ENCODE results near the gene MAPKAPK2. TPM values are rescaled to one million over a fixed set of nuclear protein-coding genes. Genes with fewer than 3 reads are reported as not detected.

The MAPKAPK2 gene
- total RNA-seq, 2 donors from 2014 or later = 69.4 to 116 TPM

GRCh38 chr1:206779638-206780037 is 94.9 kb downstream of the MAPKAPK2 start:
- no peaks in the 10 kb centered on the region for H3K36me3 Mint-ChIP-seq
- H3K9me3 Mint-ChIP-seq = no peaks in the 10 kb centered on the region
- DNase-seq (ENCODE audit: low spot score in 2 of 2) = no peak
- no peak for ATAC-seq
- H3K27ac Mint-ChIP-seq = no peak overlapping the region

- DNase-seq (ENCODE audit: low spot score in 2 of 2) (no peak), ATAC-seq (peak in 1 of 2 donors; percentile 13)
- Mint-ChIP-seq H3K27ac (no peak overlapping the region), H3K9me3 (no peaks in the 10 kb centered on the region), H3K36me3 (no peaks in the 10 kb centered on the region)
Measured at GRCh38 chr1:206782448-206782847, 97.7 kb downstream of the MAPKAPK2 start.

GRCh38 chr1:206783506-206783905 is 98.8 kb downstream of the MAPKAPK2 start:
- Mint-ChIP-seq H3K9me3 (no peaks in the 10 kb centered on the region), H3K36me3 (no peaks in the 10 kb centered on the region), H3K27ac (no peak overlapping the region)
- ATAC-seq = no peak
- DNase-seq (ENCODE audit: low spot score in 2 of 2) = no peak

Other genes with a start within 250 kb of the MAPKAPK2 start
- 10 to 100 TPM in 1 of 2 donors, 1 to 10 TPM in 1; 4.5 to 40.7 TPM for gene IKBKE, start 214.4 kb upstream of the MAPKAPK2 start, total RNA-seq
- 100 to 1,000 TPM; 212 to 239 TPM for gene RASSF5, start 177.4 kb upstream of the MAPKAPK2 start, total RNA-seq
- 100 to 1,000 TPM in 1 of 2 donors, 10 to 100 TPM in 1; 87.1 to 111 TPM for gene EIF2D, start 72.4 kb upstream of the MAPKAPK2 start, total RNA-seq
- gene DYRK3, start 49.4 kb upstream of the MAPKAPK2 start, total RNA-seq = 10 to 100 TPM in 1 of 2 donors, 1 to 10 TPM in 1; 2.8 to 12.8 TPM
- not detected for gene IL19, start 85.9 kb downstream of the MAPKAPK2 start, total RNA-seq
- gene IL10, start 87.6 kb downstream of the MAPKAPK2 start, total RNA-seq = under 1 TPM in 1 of 2 donors, not detected in 1; 0.29 TPM
- gene IL20, start 180.7 kb downstream of the MAPKAPK2 start, total RNA-seq = not detected
- 10 to 100 TPM; 19.0 to 22.2 TPM for gene IL24, start 212.5 kb downstream of the MAPKAPK2 start, total RNA-seq
- 10 to 100 TPM; 31.4 to 37.3 TPM for gene FCMR, start 237.0 kb downstream of the MAPKAPK2 start, total RNA-seq